NCI-H2171 treated with DMSO at 0.1 percent for 48 hours (cell line): Measurements from ENCODE around the gene KRTAP4-7.
"Not testable (repeated sequence)": the region's sequence is repeated elsewhere in the genome, so short reads cannot be mapped to it uniquely, and the experiment has no call there.

Source experiments
- DNase-seq: peaks from one replicate; lab custom pipeline; 2025; lab: John Stamatoyannopoulos, UW

KRTAP4-7 gene

GRCh38 chr17:41065016-41065689 lies 18.8 kb upstream of the KRTAP4-7 start:
- DNase-seq = not testable (repeated sequence)

- no peak for DNase-seq
Observed at GRCh38 chr17:41065829-41066624, 17.9 kb upstream of the KRTAP4-7 start, which contains the start of gene KRTAP2-4. TSS of gene KRTAP2-4 (minus strand) at chr17:41065879. CDS start at chr17:41065845, 34 bp downstream.

GRCh38 chr17:41067281-41067680 lies 16.7 kb upstream of the KRTAP4-7 start:
- no peak for DNase-seq

- DNase-seq = no peak
Observed at GRCh38 chr17:41069031-41069430, 14.9 kb upstream of the KRTAP4-7 start.

- DNase-seq = no peak
Observed at GRCh38 chr17:41071606-41072360, 12.2 kb upstream of the KRTAP4-7 start.

DNA sequence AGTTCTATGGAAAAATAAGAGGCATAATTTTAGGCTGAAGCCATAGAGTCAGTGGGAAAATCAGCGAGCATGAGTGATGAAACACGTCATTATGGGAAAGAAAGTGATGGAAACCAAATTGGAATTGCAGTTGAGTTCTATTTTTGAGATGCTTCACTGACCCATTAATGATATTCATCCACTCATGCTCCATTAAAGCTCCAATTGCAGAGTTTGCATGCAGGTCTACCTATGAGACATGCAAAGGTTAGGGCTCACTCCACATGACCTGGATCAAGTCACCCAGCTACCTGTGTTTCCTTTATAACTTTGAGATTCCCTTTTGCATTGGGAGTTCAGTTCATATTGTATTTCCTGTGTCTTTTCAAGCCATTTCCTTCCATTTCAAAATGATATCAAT lies 10.3 kb upstream of the KRTAP4-7 start:
- DNase-seq = no peak

- no peak for DNase-seq
Observed at GRCh38 chr17:41076788-41077187, 7.2 kb upstream of the KRTAP4-7 start.

- DNase-seq = no peak
Observed at GRCh38 chr17:41082626-41083025, 1.3 kb upstream of the KRTAP4-7 start.

GRCh38 chr17:41083427-41083826 lies 523 bp upstream of the KRTAP4-7 start:
- not testable (repeated sequence) for DNase-seq

DNA sequence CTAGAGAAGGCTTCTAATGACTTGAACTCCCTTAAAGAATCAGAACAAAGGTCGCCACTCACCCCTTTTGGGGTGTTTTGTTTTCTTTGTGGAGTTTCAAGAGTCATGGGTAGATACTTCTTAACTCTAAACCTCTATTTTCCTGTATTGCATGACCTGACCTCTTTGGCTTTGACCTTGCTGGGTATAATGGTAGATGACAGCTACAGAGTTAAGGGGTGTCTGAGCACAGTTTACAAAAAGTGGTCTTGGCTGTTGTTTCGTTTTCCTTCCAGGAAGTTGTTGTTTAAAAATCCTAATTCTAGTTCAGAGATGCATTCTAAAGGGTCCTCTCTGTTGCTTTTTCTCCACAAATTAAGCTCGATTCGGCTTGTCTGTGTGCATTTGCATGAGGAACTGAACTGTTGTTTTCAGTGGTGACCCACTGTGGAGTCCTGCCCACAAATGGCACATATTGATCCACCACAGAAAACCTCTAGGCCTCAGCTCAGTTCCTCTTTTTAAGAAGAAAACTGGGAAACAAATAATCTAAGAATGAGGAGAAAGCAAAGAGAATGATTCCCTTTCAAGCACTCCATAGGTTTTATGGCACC lies 4.9 kb downstream of the KRTAP4-7 start:
- DNase-seq = not testable (repeated sequence)

- DNase-seq = no peak
Observed at GRCh38 chr17:41096055-41096454, 12.1 kb downstream of the KRTAP4-7 start.

DNA sequence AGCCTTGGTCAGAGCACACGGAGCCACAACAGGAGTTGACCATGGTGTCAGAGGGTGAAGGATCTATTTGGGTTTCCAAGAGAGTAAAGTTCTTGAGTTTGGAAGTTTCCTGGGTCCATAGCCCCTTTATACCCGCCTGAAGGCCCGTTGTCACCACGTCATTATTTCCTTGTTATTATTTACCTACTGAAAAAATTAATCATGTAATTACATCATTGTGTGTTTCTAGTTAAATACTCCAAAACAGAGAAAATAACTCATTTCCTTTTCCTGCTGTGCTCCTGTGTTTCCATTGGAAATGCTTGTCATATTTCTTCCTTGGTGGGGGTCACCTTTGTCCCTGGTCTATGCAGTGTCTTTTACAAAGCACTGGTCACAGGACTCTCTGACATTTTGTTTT lies 14.1 kb downstream of the KRTAP4-7 start, which contains the start of gene KRTAP4-8:
Gene KRTAP4-8 (minus strand): TSS at position 101 of the 400 bp plus-strand sequence. CDS start 58 bp downstream, at position 43.
- DNase-seq = no peak

DNA sequence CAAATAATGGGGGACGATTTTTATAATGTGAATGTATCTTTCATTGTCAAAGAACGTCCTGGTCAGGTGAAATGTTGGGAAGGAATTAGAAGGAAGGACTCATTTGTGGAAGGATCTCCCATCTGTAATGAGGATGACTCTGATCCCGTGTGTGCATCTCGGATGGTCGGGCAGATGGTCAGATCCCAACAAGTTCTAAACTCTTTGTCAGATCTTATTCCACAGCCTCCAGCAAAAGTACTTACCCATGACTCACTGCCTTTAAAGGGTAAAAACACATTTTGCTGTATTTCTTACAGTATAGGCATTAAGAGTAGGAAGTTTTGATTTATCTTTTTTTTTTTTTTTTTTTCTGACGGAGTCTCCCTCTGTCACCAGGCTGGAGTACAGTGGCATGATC lies 14.5 kb downstream of the KRTAP4-7 start:
- no peak for DNase-seq

DNA sequence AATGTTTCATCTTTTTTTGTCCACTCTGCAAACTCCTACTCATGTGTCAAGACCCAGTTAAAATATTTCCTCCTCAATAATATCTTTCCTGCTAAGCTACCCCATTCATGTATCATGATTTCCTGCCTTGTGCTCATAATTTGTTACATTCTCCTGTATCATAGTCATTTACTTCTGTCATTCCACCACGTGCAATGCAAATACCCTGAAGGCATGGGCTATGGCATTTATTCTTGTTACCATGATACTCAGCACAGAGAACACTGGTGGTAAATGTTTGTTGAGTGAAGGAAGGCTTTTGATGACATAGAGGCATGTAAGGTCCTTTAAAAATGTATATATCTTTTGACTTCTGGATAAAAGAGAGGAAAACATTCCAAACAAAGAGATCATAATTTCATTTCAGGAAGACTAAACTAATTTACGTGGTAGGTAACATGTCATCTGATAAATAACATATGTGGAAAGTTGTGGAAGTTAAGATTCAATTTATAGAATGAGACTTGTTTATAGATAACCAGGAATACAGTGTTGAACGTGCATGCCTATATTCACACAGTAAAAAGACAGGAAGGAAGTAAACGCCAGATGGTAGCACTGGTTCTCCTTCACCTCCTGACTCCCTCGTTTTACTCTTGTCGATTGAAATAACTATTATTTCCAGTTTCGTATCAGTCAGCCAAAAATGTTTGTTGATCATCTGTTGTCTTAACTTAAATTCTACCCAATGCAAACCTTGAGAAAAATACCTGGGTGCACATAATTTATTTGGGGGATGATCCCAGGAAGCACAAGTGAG lies 15.9 kb downstream of the KRTAP4-7 start:
- not testable (repeated sequence) for DNase-seq

GRCh38 chr17:41101586-41102259 lies 17.8 kb downstream of the KRTAP4-7 start, which contains the start of gene KRTAP4-16:
TSS of gene KRTAP4-16 (minus strand) at chr17:41102209. CDS start at chr17:41102209, 0 bp downstream.
- no peak for DNase-seq

- DNase-seq = no peak
Observed at GRCh38 chr17:41103896-41104295, 19.9 kb downstream of the KRTAP4-7 start.

DNA sequence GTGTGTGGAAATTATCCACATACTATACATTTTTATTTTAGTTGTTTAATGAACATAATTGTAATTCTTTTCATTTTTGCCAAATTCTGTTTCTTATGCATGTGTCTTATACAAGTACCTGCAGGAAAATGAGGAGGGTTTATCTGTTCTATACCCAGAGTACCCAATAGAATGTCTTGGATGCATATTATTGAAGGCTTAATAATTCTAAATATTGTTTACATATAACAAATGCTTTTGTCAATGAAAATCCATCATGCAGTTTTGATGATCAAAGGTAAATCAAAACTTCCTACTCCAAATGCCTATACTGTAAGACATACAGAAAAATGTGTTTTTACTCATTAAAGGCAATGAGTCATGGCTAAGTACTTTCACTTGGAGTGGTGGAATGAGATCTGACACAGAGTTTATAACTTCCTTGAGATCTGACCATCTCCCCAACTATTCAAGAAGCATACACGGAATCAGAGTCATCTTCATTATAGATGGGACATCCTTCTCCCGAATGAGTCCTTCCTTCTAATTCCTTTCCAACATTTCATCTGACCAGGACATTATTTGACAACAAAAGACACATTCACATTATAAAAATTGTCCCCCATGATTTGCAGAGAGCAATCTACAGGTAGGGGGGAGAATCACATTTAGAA lies 20.6 kb downstream of the KRTAP4-7 start:
- not testable (repeated sequence) for DNase-seq

DNA sequence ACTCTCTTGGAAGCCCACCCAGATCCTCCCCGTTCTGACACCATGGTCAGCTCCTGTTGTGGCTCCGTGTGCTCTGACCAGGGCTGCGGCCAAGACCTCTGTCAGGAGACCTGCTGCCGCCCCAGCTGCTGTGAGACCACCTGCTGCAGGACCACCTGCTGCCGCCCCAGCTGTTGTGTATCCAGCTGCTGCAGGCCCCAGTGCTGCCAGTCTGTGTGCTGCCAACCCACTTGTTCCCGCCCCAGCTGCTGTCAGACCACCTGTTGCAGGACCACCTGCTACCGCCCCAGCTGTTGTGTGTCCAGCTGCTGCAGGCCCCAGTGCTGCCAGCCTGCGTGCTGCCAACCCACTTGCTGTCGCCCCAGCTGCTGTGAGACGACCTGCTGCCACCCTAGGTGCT lies 21.4 kb downstream of the KRTAP4-7 start, which contains the start of gene KRTAP4-9:
Gene KRTAP4-9 (plus strand): TSS at position 43 of the 400 bp plus-strand sequence. CDS start 0 bp downstream, at position 43.
- not testable (repeated sequence) for DNase-seq

GRCh38 chr17:41107941-41108450 lies 24.0 kb downstream of the KRTAP4-7 start:
- DNase-seq = no peak
